Astrocyte (in vitro differentiated cells and primary cell): ENCODE results near the gene CNPY2.

Experiments used
- EZH2 ChIP-seq: IDR thresholded peaks from 2 replicates; pipeline ENCODE4 v1.6.1; 2012; ENCODE audit warnings: mild to moderate bottlenecking, low read length, inconsistent platforms; ENCODE audit not compliant: insufficient read depth
- TF ChIP-seq, protein P1 (sequence below): IDR thresholded peaks from 2 replicates; pipeline ENCODE4 v1.5.1; 2011; ENCODE audit warnings: low read depth, mild to moderate bottlenecking, inconsistent platforms, low read length, moderate library complexity; ENCODE audit not compliant: insufficient read depth

DNA sequence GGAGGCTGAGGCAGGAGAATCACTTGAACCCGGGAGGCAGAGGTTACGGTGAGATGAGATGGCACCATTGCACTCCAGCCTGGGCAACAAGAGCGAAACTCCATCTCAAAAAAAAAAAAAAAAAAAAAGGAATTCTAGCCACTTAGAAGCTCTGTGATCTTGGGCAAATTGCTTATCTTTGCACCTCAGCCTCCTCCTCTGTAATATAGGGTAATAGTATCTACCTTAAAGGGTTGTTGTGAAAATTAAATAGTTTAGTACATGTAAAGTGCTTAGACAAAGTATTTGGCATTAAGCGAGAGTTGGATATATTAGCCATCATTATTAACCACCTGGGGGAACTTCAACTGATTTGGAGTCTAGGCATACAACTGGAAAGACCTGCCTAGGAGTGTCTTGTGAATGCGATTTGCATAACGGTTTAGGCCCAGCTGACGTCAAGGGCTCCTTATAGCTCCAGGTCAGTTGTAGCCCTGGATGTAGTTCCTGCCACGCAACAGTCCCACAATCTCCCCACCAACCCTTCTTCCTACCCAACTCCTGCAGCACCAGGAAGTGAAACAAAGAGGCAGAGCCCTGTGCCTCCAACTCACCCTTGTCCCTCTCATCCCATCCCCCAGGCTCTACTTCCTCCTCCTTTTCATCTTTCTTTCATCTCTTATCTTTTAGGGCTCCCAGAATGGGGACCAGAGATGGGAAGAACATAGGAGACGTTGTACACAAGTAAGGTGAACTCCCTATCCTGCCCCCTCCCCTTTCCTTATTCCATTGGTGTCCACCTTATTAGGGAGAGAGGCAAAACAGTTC, 20.8 kb upstream of the CNPY2 start:
- TF ChIP-seq, protein P1, sequence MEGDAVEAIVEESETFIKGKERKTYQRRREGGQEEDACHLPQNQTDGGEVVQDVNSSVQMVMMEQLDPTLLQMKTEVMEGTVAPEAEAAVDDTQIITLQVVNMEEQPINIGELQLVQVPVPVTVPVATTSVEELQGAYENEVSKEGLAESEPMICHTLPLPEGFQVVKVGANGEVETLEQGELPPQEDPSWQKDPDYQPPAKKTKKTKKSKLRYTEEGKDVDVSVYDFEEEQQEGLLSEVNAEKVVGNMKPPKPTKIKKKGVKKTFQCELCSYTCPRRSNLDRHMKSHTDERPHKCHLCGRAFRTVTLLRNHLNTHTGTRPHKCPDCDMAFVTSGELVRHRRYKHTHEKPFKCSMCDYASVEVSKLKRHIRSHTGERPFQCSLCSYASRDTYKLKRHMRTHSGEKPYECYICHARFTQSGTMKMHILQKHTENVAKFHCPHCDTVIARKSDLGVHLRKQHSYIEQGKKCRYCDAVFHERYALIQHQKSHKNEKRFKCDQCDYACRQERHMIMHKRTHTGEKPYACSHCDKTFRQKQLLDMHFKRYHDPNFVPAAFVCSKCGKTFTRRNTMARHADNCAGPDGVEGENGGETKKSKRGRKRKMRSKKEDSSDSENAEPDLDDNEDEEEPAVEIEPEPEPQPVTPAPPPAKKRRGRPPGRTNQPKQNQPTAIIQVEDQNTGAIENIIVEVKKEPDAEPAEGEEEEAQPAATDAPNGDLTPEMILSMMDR = no peak
- TF ChIP-seq EZH2 = no peak
